Spinal cord (tissue), 10 donors: ENCODE measurements around the gene CDH13. TPM values are rescaled to one million over a fixed set of nuclear protein-coding genes. Genes with fewer than 3 reads are reported as not detected.

ENCODE experiments used
- DNase-seq, 6 donors: peaks; one replicate each; pipeline versions ENCODE4 v3.0.0 to v3.0.0-alpha.2; 2013 to 2015; ENCODE audit warnings: low spot score in 6 of 6, low read depth in 4 of 6
- H3K27ac ChIP-seq: one replicate; pipeline ENCODE4 v1.5.1; 2013; ENCODE audit warnings: low read depth, low read length, control low read depth
- H3K27me3 ChIP-seq: one replicate; pipeline ENCODE4 v1.6.1; 2013; ENCODE audit warnings: low read length; ENCODE audit not compliant: control insufficient read depth, insufficient read depth
- H3K36me3 ChIP-seq: one replicate; pipeline ENCODE4 v1.6.1; 2013; ENCODE audit warnings: low read length; ENCODE audit not compliant: control insufficient read depth, insufficient read depth
- H3K4me1 ChIP-seq: one replicate; pipeline ENCODE4 v1.6.1; 2013; ENCODE audit warnings: low read length; ENCODE audit not compliant: control insufficient read depth, insufficient read depth
- H3K4me3 ChIP-seq: one replicate; pipeline ENCODE4 v1.5.1; 2013; ENCODE audit warnings: low read depth, low read length, control low read depth
- H3K9me3 ChIP-seq: one replicate; pipeline ENCODE4 v1.6.1; 2013; ENCODE audit warnings: low read length; ENCODE audit not compliant: control insufficient read depth, insufficient read depth
- WGBS: methylation state at CpG from one replicate; pipeline ENCODE4 v1.1.5; 2013; ENCODE audit warnings: missing lambda C conversion rate; ENCODE audit not compliant: insufficient coverage; 5-methylcytosine and 5-hydroxymethylcytosine counted together
- polyA plus RNA-seq, 2 donors: library from polyadenylated mRNA; unstranded; fragments of 120-200 nt; gene quantifications; one replicate each; pipeline ENCODE4 v1.2.1, GENCODE V29; 2013; ENCODE audit not compliant: insufficient read length in 2 of 2
- total RNA-seq, 2 donors: library from RNA; depleted of rRNA in 1 of 2; stranded (reverse); fragments of 120-200 nt in 1 of 2; fragments of >200 nt in 1 of 2; gene quantifications; one replicate each; pipeline versions ENCODE4 v1.2.3 to v1.2.4, GENCODE V29; 2013 to 2014
- donor health status: healthy.

CDH13 gene
- total and polyA plus RNA-seq, 4 donors: 34.5 to 82.3 (median 76.4) TPM

DNA sequence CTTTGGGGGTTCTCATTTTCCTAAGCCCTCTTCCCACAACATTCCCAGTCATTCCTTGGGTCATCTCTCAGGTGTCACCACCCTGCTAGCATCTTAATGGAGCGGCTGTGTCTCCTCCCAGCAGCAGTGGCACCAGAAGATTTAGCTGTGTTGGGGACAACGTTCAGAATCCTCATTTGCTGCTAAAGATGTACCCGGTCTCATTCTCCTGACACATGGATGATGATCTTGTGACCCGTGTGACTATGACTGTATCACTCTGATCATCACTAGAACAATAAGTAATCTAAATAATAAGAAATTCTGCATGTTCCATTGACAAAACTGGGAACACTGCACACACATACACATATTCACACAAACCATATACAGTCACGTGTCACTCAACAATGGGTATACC lies 781.2 kb downstream of the CDH13 start:
- Histone ChIP-seq H3K27me3 (no peaks in the 10 kb centered on the region), H3K27ac (no peak overlapping the region), H3K4me3 (no peak overlapping the region), H3K4me1 (no peaks in the 10 kb centered on the region), H3K9me3 (no peaks in the 10 kb centered on the region), H3K36me3 (no peaks in the 10 kb centered on the region)
- WGBS: 86% methylated on average over 3 of the region's 5 CpGs
- no peak for DNase-seq

DNA sequence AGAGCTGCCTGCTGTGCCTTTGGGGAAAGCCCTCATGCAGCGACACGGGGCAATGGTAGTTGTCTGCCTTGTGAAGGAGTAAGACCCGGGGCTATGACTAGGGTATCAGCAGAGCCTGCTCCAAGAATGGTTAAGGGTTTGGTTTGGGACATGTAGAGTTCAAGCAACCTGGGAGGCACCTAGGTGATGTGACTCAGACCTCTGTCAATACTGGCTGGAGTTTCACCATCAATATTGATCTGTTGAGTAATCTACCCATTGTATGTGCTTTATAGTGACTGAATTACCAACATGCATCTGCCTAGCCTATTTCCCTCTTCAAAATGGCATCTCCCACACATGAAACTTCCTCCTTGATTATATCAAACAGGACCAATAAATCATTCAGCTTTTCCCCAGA lies 782.6 kb downstream of the CDH13 start:
- 83% methylated on average over 3 of the region's 3 CpGs for WGBS
- no peak overlapping the region for H3K4me3 ChIP-seq
- DNase-seq: no peak
- H3K36me3 ChIP-seq: no peaks in the 10 kb centered on the region
- no peaks in the 10 kb centered on the region for H3K4me1 ChIP-seq
- H3K27me3 ChIP-seq: no peaks in the 10 kb centered on the region
- no peak overlapping the region for H3K27ac ChIP-seq
- no peaks in the 10 kb centered on the region for H3K9me3 ChIP-seq

DNA sequence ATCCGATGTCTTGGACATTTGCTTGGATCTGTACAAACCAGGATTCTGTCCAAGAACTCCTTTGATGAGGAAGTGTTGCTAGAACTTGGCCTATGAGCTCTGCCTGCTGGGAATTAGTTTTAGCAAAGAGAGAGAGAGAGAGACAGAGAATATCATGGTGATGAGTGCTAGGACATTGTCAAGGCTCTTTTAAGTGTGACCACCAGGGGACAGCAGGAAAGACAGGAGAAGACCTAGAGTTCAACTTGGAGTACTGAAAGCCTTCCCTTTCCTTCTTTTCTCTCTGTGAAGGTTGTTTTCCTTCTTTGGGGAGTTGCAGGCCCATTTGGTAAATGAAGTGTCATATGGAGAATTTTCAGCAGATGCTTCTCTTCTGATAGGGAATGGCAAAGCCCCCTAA lies 791.8 kb downstream of the CDH13 start:
- no peak for DNase-seq
- no peaks in the 10 kb centered on the region for H3K9me3 ChIP-seq

DNA sequence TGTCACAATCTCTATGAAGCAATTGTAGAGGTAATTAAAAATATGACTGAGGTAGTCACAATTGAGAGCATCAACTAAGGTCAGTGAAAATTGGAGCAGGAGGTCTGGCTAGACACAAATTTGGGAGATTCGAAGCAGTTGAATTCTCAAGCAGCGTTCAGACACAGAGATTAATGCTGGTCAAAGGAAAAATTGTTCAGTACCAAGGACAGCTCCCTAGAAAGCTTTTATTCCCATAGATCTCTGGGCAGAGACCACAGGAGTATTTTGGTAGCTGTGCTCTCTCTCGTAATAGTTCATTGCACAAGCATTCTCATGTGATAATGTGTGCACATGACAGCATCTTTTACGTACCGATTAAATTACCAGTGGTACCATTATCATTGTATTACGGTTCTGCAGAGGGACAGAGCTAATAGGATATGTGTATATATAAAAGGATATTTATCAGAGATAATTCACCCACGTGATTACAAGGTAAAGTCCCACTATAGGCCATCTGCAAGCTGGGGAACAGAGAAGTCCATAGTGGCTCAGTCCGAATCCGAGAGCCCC lies 793.5 kb downstream of the CDH13 start:
- peak in 2 of 6 donors; percentile 20 to 51 for DNase-seq
- Histone ChIP-seq H3K9me3 (no peaks in the 10 kb centered on the region), H3K27ac (no peak overlapping the region), H3K4me3 (no peak overlapping the region), H3K4me1 (no peaks in the 10 kb centered on the region), H3K27me3 (no peaks in the 10 kb centered on the region), H3K36me3 (no peaks in the 10 kb centered on the region)
- WGBS: 73% methylated on average over 4 of the region's 9 CpGs

More for the DNA sequence above, 791.8 kb downstream of the CDH13 start:
- H3K36me3 ChIP-seq: no peaks in the 10 kb centered on the region
- no peaks in the 10 kb centered on the region for H3K27me3 ChIP-seq
- H3K4me1 ChIP-seq: no peaks in the 10 kb centered on the region
- H3K4me3 ChIP-seq: no peak overlapping the region
- H3K27ac ChIP-seq: no peak overlapping the region
- WGBS: 100% methylated on average over 1 of the region's 1 CpG

DNA sequence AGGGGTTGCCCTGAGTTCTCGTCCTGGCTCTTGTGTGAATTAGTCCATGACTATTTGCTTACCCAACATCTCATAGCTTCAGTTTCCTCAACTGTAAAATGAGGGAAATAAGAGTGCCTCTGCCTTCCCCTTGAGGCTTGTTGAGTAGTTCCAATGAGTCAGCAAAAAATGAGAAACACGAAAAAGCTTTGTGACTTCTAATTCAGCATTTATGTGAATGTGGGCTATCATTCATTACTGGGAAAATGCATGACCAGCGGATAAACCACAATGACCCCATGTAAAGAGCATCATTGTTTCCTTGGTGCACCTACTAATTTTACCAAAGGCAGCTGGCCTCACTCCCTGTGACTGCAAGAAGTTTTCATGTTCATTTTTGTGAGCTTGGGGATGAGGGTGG lies 806.4 kb downstream of the CDH13 start:
- Histone ChIP-seq H3K36me3 (no peaks in the 10 kb centered on the region), H3K27ac (no peak overlapping the region), H3K4me3 (no peak overlapping the region), H3K9me3 (no peaks in the 10 kb centered on the region), H3K27me3 (no peaks in the 10 kb centered on the region), H3K4me1 (no peaks in the 10 kb centered on the region)
- 67% methylated on average over 1 of the region's 3 CpGs for WGBS
- DNase-seq: no peak

DNA sequence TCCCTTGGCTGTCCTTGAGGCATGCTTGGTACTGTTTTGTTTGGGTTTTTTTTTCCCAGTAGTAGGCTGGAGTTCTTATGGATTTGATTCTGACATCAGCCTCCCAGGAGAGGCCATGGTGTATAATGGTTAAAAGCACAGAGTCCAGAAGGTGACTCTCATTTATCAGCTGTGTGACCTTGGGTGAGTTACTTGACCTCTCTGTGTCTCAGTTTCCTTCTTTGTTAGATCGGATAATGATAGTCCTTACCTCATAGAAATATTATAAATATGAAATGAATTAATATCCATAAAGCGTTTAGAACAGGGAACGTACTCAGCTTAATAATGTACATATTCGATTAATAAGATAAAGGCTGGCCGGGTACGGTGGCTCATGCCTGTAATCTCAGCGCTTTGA lies 810.3 kb downstream of the CDH13 start:
- Histone ChIP-seq H3K9me3 (no peaks in the 10 kb centered on the region), H3K27me3 (no peaks in the 10 kb centered on the region), H3K4me1 (no peaks in the 10 kb centered on the region), H3K36me3 (no peaks in the 10 kb centered on the region), H3K27ac (no peak overlapping the region), H3K4me3 (no peak overlapping the region)
- 95% methylated on average over 4 of the region's 7 CpGs for WGBS
- no peak for DNase-seq

DNA sequence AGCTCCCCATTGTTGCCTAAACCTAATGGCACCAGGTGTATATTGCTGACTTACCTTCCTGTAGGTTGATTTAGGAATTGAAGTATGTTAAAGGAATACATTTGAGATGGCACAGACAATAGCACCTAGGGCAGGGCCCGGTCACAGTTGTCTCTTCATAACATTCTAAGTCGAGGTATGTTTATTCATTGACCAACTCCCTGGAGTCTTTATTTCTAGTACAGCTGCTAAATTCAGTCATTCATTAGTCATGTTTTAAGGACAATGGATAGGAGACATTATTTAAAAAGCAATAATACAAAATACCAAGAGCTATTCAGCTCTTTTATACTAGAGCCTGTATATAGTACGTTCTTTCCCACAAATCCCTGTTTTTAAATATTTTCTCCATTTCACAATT lies 811.6 kb downstream of the CDH13 start:
- WGBS: no CpG with 5 or more reads among the region's 3 CpGs
- Histone ChIP-seq H3K9me3 (no peaks in the 10 kb centered on the region), H3K27ac (no peak overlapping the region), H3K36me3 (no peaks in the 10 kb centered on the region), H3K27me3 (no peaks in the 10 kb centered on the region), H3K4me3 (no peak overlapping the region), H3K4me1 (no peaks in the 10 kb centered on the region)
- no peak for DNase-seq

DNA sequence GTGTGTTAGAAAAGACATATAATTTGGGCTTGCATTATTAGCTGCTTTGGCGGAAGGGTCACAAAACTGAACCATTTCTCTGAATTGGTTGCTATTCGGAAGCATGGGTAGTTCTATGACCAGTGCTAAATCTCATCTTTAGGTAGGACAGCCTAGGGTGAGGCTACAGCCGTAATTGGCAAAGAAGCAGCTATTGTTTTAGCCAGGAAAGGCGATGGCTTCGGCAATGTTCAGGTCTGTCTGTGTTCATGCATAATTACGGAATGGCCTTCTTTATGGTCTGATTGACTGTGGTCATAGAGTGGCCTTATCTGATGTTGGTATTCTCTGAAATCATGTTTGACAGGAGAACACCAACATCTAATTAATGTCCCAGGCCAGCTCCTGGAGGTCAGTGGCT lies 812.6 kb downstream of the CDH13 start:
- H3K27me3 ChIP-seq: no peaks in the 10 kb centered on the region
- 86% methylated on average over 5 of the region's 6 CpGs for WGBS

DNA sequence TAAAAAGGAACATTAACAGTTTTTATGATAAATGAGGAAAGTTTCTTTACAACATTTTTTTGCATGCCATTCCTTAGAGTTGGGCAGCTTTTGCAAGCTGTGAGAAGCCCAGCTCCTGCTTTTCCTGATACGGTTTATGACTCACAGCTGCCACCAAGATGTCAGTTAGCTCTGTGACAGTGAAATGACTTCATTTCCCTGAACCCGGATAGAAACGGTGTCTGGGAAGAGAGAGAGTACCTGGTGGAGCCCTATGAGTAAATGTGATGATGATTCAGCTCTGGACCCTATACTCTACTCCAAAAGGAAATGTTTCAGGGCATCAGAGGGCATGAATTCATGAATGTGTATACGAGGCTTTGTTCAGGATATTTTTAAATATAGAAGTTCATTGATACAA lies 814.7 kb downstream of the CDH13 start:
- H3K36me3 ChIP-seq: no peaks in the 10 kb centered on the region
- no peaks in the 10 kb centered on the region for H3K9me3 ChIP-seq
- DNase-seq: peak in 2 of 6 donors; percentile 34 to 78
- H3K4me1 ChIP-seq: no peaks in the 10 kb centered on the region
- no peaks in the 10 kb centered on the region for H3K27me3 ChIP-seq
- no peak overlapping the region for H3K27ac ChIP-seq
- H3K4me3 ChIP-seq: no peak overlapping the region
- WGBS: 63% methylated on average over 1 of the region's 4 CpGs

More for the DNA sequence above, 812.6 kb downstream of the CDH13 start:
- H3K36me3 ChIP-seq: no peaks in the 10 kb centered on the region
- DNase-seq: no peak
- H3K27ac ChIP-seq: no peak overlapping the region
- no peaks in the 10 kb centered on the region for H3K9me3 ChIP-seq
- no peak overlapping the region for H3K4me3 ChIP-seq
- H3K4me1 ChIP-seq: no peaks in the 10 kb centered on the region

DNA sequence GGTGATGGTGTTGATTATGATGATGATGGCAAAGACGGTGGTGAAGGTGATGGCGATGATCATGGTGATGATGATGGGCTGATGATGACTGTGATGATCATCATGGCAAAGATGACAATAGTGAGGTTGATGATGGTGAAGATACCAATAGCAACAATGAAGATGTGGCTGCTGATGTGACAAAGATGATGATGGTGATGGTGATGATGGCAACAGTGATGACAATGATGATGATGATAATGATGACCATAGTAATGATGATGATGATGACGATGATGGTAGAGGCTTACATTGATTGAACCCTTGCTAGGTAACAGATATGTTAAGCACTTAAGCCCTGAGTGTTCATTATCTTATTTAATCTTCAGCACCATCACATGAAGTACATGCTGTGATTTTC lies 817.2 kb downstream of the CDH13 start:
- no peak for DNase-seq
- WGBS: 100% methylated on average over 2 of the region's 3 CpGs

More for the DNA sequence above, 817.2 kb downstream of the CDH13 start:
- Histone ChIP-seq H3K4me1 (no peaks in the 10 kb centered on the region), H3K4me3 (no peak overlapping the region), H3K27me3 (no peaks in the 10 kb centered on the region), H3K36me3 (no peaks in the 10 kb centered on the region), H3K27ac (no peak overlapping the region), H3K9me3 (no peaks in the 10 kb centered on the region)
